ENCODE results near the gene SNRPD1.
"Not testable (repeated sequence)": the region's sequence is repeated elsewhere in the genome, so short reads cannot be mapped to it uniquely, and the experiment has no call there.

SNRPD1 gene

GRCh38 chr18:21612125-21613039, at the start of gene SNRPD1:
Gene SNRPD1, plus strand, starts transcription at chr18:21612314. Its CDS starts 116 bp downstream, at chr18:21612430.
- DNase-seq: peak; percentile 85

GRCh38 chr18:21571772-21572171, 40.3 kb upstream of the SNRPD1 start:
- no peak for DNase-seq

- DNase-seq: no peak
These were observed 36.5 kb upstream of the SNRPD1 start for GRCh38 chr18:21575656-21576055.

- no peak for DNase-seq
These were observed 27.7 kb upstream of the SNRPD1 start for GRCh38 chr18:21584391-21584790.

- not testable (repeated sequence) for DNase-seq
These were observed 19.8 kb upstream of the SNRPD1 start for GRCh38 chr18:21592361-21592760.

GRCh38 chr18:21593540-21594257, 18.4 kb upstream of the SNRPD1 start:
- no peak for DNase-seq

- no peak for DNase-seq
These were observed 14.5 kb upstream of the SNRPD1 start for GRCh38 chr18:21597620-21598019.

GRCh38 chr18:21598726-21599584, 13.2 kb upstream of the SNRPD1 start:
- no peak for DNase-seq

GRCh38 chr18:21599585-21600525, 12.3 kb upstream of the SNRPD1 start:
- DNase-seq: no peak

GRCh38 chr18:21600526-21601410, 11.3 kb upstream of the SNRPD1 start, which contains the start of gene ESCO1:
Gene ESCO1, minus strand, starts transcription at chr18:21600704. Its CDS starts 25,861 bp downstream, at chr18:21574843.
- DNase-seq: peak; percentile 98

GRCh38 chr18:21602299-21602587, 9.9 kb upstream of the SNRPD1 start:
- peak; percentile 44 for DNase-seq

GRCh38 chr18:21604671-21605070, 7.4 kb upstream of the SNRPD1 start:
- no peak for DNase-seq

- DNase-seq: no peak
These were observed 6.9 kb upstream of the SNRPD1 start for GRCh38 chr18:21605213-21605612.

GRCh38 chr18:21611401-21612124, 551 bp upstream of the SNRPD1 start:
- DNase-seq: not testable (repeated sequence)

- DNase-seq: not testable (repeated sequence)
These were observed 9.5 kb downstream of the SNRPD1 start for GRCh38 chr18:21621640-21622039.

- DNase-seq: no peak
These were observed 17.1 kb downstream of the SNRPD1 start for GRCh38 chr18:21629089-21629832.

GRCh38 chr18:21632393-21632792, 20.3 kb downstream of the SNRPD1 start:
- DNase-seq: no peak

- no peak for DNase-seq
These were observed 22.6 kb downstream of the SNRPD1 start for GRCh38 chr18:21634588-21635199.

- no peak for DNase-seq
These were observed 24.7 kb downstream of the SNRPD1 start for GRCh38 chr18:21636769-21637168.
